PC-9 (cell line): ENCODE measurements around the gene TMEM254. TPM values are rescaled to one million over a fixed set of nuclear protein-coding genes. Genes with fewer than 3 reads are reported as not detected.

Source experiments
- BruUV-seq: library from RNA; stranded (reverse); fragments of 400-500 nt; replicated peaks from 2 replicates; lab custom pipeline; 2021; lab: Mats Ljungman, UMichigan
- CTCF ChIA-PET: fragments of 300-600 bp; sonication (Branson Sonifier 250); formaldehyde crosslinking; loops from one replicate; lab custom pipeline; 2022; ENCODE audit warnings: antibody characterized with exemption; lab: Charles Lee
- POLR2A ChIA-PET: fragments of 300-600 bp; sonication (Branson Sonifier 250); formaldehyde crosslinking; loops from one replicate; lab custom pipeline; 2022; ENCODE audit warnings: antibody characterized with exemption; ENCODE audit not compliant: unreplicated experiment; lab: Charles Lee
- DNase-seq, 2 experiments: peaks; one replicate each; pipeline versions ENCODE4 v3.0.0 to v3.0.0-alpha.2; 2015 to 2022; ENCODE audit warnings: mixed read lengths in 1 of 2
- H2AFZ ChIP-seq: fragments of 200-600 bp; sonication (generic); 2 replicates; pipeline ENCODE4 v1.8.1; 2017; ENCODE audit warnings: antibody characterized with exemption
- H3F3A ChIP-seq: fragments of 200-600 bp; sonication (generic); 2 replicates; pipeline ENCODE4 v1.8.1; 2017; ENCODE audit warnings: antibody characterized with exemption, mild to moderate bottlenecking, low read depth; ENCODE audit not compliant: insufficient read depth
- H3K27ac ChIP-seq: fragments of 200-600 bp; sonication (generic); 2 replicates; pipeline ENCODE4 v1.6.1; 2016; ENCODE audit warnings: mixed run types
- H3K27me3 ChIP-seq: fragments of 200-600 bp; sonication (generic); 2 replicates; pipeline ENCODE4 v1.6.1; 2016; ENCODE audit warnings: low read depth, mixed run types; ENCODE audit not compliant: insufficient read depth
- H3K36me3 ChIP-seq: fragments of 200-600 bp; sonication (generic); 2 replicates; pipeline ENCODE4 v1.6.1; 2016; ENCODE audit warnings: low read depth, mixed run types
- H3K4me1 ChIP-seq: fragments of 200-600 bp; sonication (generic); replicated peaks from 2 replicates; pipeline ENCODE4 v1.6.1; 2016; ENCODE audit warnings: mixed run types; ENCODE audit not compliant: insufficient read depth
- H3K4me2 ChIP-seq: fragments of 200-600 bp; sonication (generic); 2 replicates; pipeline ENCODE4 v1.6.1; 2017; ENCODE audit warnings: mixed run types
- H3K4me3 ChIP-seq: fragments of 200-600 bp; sonication (generic); 2 replicates; pipeline ENCODE4 v1.6.1; 2016; ENCODE audit warnings: mixed run types
- H3K79me2 ChIP-seq: fragments of 200-600 bp; sonication (generic); 2 replicates; pipeline ENCODE4 v1.6.1; 2017; ENCODE audit warnings: low read depth, mixed run types
- H3K9me2 ChIP-seq: fragments of 200-600 bp; sonication (generic); 2 replicates; pipeline ENCODE4 v1.8.1; 2017; ENCODE audit warnings: mild to moderate bottlenecking; ENCODE audit not compliant: insufficient read depth
- H3K9me3 ChIP-seq: fragments of 200-600 bp; sonication (generic); 2 replicates; pipeline ENCODE4 v1.8.1; 2016; ENCODE audit warnings: low read depth; ENCODE audit not compliant: insufficient read depth
- H4K20me1 ChIP-seq: fragments of 200-600 bp; sonication (generic); 2 replicates; pipeline ENCODE4 v1.8.1; 2017; ENCODE audit not compliant: insufficient read depth
- EZH2 ChIP-seq: fragments of 200-600 bp; sonication (generic); IDR thresholded peaks from 2 replicates; pipeline ENCODE4 v1.8.0; 2017; ENCODE audit warnings: antibody characterized with exemption, low read depth
- intact Hi-C: fragments of 100-400 bp; cut with micrococcal nuclease; formaldehyde crosslinking; loops from one replicate; pipeline ENCODE4 v1.10.0; 2022; ENCODE audit not compliant: unreplicated experiment
- total RNA-seq: library from RNA; stranded (reverse); gene quantifications from 2 replicates; pipeline ENCODE4 v1.2.3, GENCODE V29; 2021
- TF ChIP-seq, protein P1 (sequence below): fragments of 200-600 bp; sonication (generic); conservative IDR thresholded peaks from 2 replicates; pipeline ENCODE4 v1.6.1; 2017; ENCODE audit warnings: mixed run types, antibody characterized with exemption, mild to moderate bottlenecking, moderate library complexity

The TMEM254 gene
- total RNA-seq, 1 experiment from 2014 or later: 36.6 TPM

GRCh38 chr10:80068270-80068669 lies 10.2 kb upstream of the TMEM254 start:
- intact Hi-C loops: no loop called here
- Histone ChIP-seq H3K4me2 (no peak overlapping the region), H3K4me1 (no peaks in the 10 kb centered on the region), H3K9me2 (no peaks in the 10 kb centered on the region), H3K36me3 (no peaks in the 10 kb centered on the region), H3K27ac (no peak overlapping the region), H3K4me3 (no peak overlapping the region), H3K27me3 (no peaks in the 10 kb centered on the region), H3K79me2 (no peaks in the 10 kb centered on the region), H3K9me3 (peaks cover 5% of the 10 kb centered on the region; the same call in 1 of the 2 replicates), H4K20me1 (no peaks in the 10 kb centered on the region), H3F3A (no peaks in the 10 kb centered on the region), H2AFZ (no peak overlapping the region)
- TF ChIP-seq EZH2: no peak
- TF ChIP-seq, protein P1, sequence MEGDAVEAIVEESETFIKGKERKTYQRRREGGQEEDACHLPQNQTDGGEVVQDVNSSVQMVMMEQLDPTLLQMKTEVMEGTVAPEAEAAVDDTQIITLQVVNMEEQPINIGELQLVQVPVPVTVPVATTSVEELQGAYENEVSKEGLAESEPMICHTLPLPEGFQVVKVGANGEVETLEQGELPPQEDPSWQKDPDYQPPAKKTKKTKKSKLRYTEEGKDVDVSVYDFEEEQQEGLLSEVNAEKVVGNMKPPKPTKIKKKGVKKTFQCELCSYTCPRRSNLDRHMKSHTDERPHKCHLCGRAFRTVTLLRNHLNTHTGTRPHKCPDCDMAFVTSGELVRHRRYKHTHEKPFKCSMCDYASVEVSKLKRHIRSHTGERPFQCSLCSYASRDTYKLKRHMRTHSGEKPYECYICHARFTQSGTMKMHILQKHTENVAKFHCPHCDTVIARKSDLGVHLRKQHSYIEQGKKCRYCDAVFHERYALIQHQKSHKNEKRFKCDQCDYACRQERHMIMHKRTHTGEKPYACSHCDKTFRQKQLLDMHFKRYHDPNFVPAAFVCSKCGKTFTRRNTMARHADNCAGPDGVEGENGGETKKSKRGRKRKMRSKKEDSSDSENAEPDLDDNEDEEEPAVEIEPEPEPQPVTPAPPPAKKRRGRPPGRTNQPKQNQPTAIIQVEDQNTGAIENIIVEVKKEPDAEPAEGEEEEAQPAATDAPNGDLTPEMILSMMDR: no peak
- no peak for DNase-seq
- ChIA-PET CTCF (no interaction called here), POLR2A (interaction anchor here (0.7 kb wide), 1 partner anchor 24 kb away, joined by 3 read pairs; no protein-coding TSS in a partner anchor)
- no TSS peak for BruUV-seq

DNA sequence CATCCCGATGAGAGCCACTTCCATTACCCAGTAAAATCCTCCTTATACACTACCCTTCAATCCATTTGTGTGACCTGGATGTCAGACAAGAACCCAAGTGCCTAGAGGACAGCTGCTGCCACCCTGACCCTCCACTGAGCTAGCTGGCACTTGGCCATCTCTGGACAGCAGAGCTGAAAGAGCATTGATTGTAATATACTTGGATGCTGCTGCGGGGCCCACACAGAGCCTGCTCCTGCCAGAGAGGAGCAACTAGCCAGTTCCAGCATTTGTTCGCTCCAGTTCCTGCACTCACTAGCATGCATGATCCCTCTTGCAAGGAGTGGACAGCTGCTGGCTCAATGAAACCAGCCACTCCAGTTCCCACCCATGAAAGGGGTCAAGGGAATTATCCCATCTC lies 8.4 kb upstream of the TMEM254 start:
- no peak overlapping the region for H3K4me2 ChIP-seq
- POLR2A ChIA-PET: no interaction called here
- no peaks in the 10 kb centered on the region for H4K20me1 ChIP-seq
- no peak overlapping the region for H3K4me3 ChIP-seq
- no peak overlapping the region for H3K27ac ChIP-seq
- no peak for DNase-seq
- H3K9me2 ChIP-seq: no peaks in the 10 kb centered on the region
- peaks cover 5% of the 10 kb centered on the region; the same call in 1 of the 2 replicates for H3K9me3 ChIP-seq
- no peaks in the 10 kb centered on the region for H3K36me3 ChIP-seq
- no peaks in the 10 kb centered on the region for H3K4me1 ChIP-seq
- no peaks in the 10 kb centered on the region for H3K27me3 ChIP-seq
- H3K79me2 ChIP-seq: no peaks in the 10 kb centered on the region
- no peaks in the 10 kb centered on the region for H3F3A ChIP-seq
- intact Hi-C loops: loop anchor here (10.0 kb wide), 1 partner anchor 135 kb away; the partner anchor contains the start of gene ANXA11
- no peak for TF ChIP-seq EZH2
- TF ChIP-seq, protein P1: no peak
- CTCF ChIA-PET: interaction anchor here (0.6 kb wide), 1 partner anchor 91 kb away, joined by 4 read pairs; no protein-coding TSS in a partner anchor
- H2AFZ ChIP-seq: no peak overlapping the region
- BruUV-seq: no TSS peak

- CTCF ChIA-PET: no interaction called here
Measured at GRCh38 chr10:80072584-80072983, 5.9 kb upstream of the TMEM254 start.

More at GRCh38 chr10:80072584-80072983, 5.9 kb upstream of the TMEM254 start:
- Histone ChIP-seq H3K27me3 (no peaks in the 10 kb centered on the region), H2AFZ (no peak overlapping the region), H3F3A (peaks cover 5% of the 10 kb centered on the region), H3K9me3 (peaks cover 5% of the 10 kb centered on the region; the same call in 1 of the 2 replicates), H4K20me1 (no peaks in the 10 kb centered on the region), H3K9me2 (no peaks in the 10 kb centered on the region), H3K4me3 (no peak overlapping the region), H3K36me3 (no peaks in the 10 kb centered on the region), H3K4me1 (peaks cover 8% of the 10 kb centered on the region), H3K4me2 (no peak overlapping the region), H3K27ac (no peak overlapping the region), H3K79me2 (peaks cover 5% of the 10 kb centered on the region; the same call in 1 of the 2 replicates)
- TF ChIP-seq, protein P1: no peak
- no peak for TF ChIP-seq EZH2
- POLR2A ChIA-PET: no interaction called here
- intact Hi-C loops: loop anchor here (10.0 kb wide), 1 partner anchor 132 kb away; the partner anchor contains the start of gene ANXA11
- DNase-seq: no peak
- BruUV-seq: no TSS peak
